Measurements from ENCODE around the gene CNNM1.

CNNM1 gene

GRCh38 chr10:99329304-99329553 lies at the start of gene CNNM1:
Gene CNNM1, plus strand, starts transcription at chr10:99329356. Its CDS starts 32 bp downstream, at chr10:99329388.
- H3K4me3 ChIP-seq (ENCODE audit: low read depth, low read length) = no peak within 1 kb of the TSS
- no peak for TF ChIP-seq CTCF (IDR thresholded peaks at IDR 0.05; ENCODE audit: borderline replicate concordance, insufficient read depth, low read depth, low read length)

DNA sequence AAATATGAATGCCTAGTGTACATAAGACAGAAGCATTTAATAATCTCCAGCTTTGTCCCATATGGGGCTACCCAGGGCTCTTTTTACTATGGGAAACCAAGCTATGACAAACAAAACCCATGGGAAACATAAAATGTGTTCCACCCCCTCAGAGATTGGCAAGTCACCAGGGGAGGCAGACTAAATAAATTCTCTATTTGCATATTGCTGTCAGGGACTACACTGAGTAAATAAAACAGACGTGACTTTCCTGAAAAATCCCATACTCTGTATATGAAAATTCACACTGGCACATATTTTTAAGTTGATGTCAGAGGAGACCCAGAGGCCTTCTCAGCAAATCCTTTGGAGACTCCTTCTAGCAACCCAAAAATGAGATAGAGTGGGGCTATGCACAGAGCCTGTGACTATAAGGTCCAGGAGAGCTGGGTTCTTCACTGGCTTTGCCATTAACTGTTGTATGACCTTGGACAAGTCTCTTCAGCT lies 49.5 kb upstream of the CNNM1 start:
- TF ChIP-seq CTCF (IDR thresholded peaks at IDR 0.05; ENCODE audit: borderline replicate concordance, insufficient read depth, low read depth, low read length) = no peak
- no peak overlapping the region for H3K4me3 ChIP-seq (ENCODE audit: low read depth, low read length)

DNA sequence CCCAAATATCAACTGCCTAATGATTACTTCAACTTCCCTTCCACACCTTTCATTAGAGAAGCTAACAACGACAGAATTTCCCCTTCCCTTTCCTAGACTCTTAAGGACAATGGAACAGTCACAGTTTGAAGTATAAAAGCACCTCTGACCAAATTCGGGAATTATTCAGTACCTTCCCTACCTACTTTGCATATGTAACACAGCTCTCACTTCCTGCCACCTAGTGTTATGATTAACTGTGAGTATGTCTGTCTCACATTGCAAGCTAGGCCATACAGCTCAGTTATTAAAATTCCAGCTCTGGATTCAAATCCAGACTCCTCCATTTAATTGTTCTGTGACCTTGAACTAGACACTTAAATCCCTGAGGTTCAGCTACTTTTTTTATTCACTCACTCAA lies 48.7 kb upstream of the CNNM1 start:
- no peak for TF ChIP-seq CTCF (IDR thresholded peaks at IDR 0.05; ENCODE audit: borderline replicate concordance, insufficient read depth, low read depth, low read length)
- H3K4me3 ChIP-seq (ENCODE audit: low read depth, low read length) = no peak overlapping the region

- no peak overlapping the region for H3K4me3 ChIP-seq (ENCODE audit: low read depth, low read length)
- TF ChIP-seq CTCF (IDR thresholded peaks at IDR 0.05; ENCODE audit: borderline replicate concordance, insufficient read depth, low read depth, low read length) = no peak
Observed at GRCh38 chr10:99285881-99286280, 43.3 kb upstream of the CNNM1 start.

DNA sequence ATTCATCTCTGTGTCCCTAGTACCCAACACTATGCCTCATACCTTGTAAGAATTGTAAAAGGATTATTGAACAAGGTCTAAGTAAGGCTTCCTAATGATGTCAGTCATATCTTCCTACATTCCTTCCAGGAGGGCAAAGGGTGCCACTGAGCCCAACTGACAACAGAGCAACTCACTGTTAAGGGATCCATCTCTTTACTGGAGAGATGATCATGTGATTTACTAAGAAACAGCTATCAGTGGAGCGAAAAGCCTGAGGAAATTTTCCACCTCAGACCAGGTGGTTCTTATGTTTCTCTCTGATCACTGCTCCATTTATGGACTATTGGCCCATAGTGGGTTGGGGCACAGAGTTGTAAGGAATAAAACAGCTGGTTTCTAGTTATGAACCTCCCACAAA lies 38.9 kb upstream of the CNNM1 start:
- no peak overlapping the region for H3K4me3 ChIP-seq (ENCODE audit: low read depth, low read length)
- no peak for TF ChIP-seq CTCF (IDR thresholded peaks at IDR 0.05; ENCODE audit: borderline replicate concordance, insufficient read depth, low read depth, low read length)

GRCh38 chr10:99292159-99292558 lies 37.0 kb upstream of the CNNM1 start:
- no peak for TF ChIP-seq CTCF (IDR thresholded peaks at IDR 0.05; ENCODE audit: borderline replicate concordance, insufficient read depth, low read depth, low read length)
- no peak overlapping the region for H3K4me3 ChIP-seq (ENCODE audit: low read depth, low read length)

- no peak for TF ChIP-seq CTCF (IDR thresholded peaks at IDR 0.05; ENCODE audit: borderline replicate concordance, insufficient read depth, low read depth, low read length)
- no peak overlapping the region for H3K4me3 ChIP-seq (ENCODE audit: low read depth, low read length)
Observed at GRCh38 chr10:99296605-99297004, 32.6 kb upstream of the CNNM1 start.

All from GM12875 (cell line).